ENCODE measurements around the gene SPOCK2. TPM values are rescaled to one million over a fixed set of nuclear protein-coding genes. Genes with fewer than 3 reads are reported as not detected.

SPOCK2 gene
- total RNA-seq, 1 experiment from 2014 or later = 1.1 TPM

DNA sequence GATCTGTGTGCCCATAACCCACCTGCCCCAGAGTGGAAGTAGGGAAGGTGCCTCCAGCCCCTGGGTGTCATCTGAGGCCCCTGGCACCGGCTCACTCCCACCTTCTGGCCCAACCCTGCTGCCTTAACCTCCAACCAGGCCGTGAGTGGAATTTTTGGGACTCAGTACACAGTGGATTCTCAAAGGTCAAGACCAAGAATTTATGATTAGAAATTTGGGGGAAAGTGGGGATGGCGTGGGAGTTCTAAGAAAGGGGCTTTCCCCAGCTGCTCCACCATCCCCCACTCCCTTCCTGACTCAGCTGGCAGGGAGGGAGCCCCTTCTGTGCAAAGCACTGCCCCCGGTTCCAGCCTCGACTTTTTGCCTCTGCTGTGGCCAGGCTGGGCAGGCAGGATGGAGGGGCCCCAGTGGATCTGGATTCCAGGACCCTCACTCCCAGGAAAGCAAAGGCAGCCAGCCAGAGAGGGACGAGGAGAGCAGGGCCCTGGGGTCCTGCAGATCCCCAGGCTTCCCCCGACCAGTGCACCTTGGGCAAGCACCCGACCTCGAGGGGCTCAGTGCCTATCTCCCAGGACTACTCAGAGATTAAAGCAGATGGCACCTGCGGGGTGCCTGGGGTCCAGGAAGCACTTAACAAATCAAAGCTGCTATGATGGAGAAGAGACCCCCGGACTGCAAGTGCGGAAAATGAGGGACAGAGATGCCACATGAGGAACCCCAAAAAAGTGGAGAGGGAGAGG lies 12.8 kb downstream of the SPOCK2 start:
- BruUV-seq (replicated peaks) = no TSS peak
- Histone ChIP-seq H3K27ac (ENCODE audit: low read depth, low read length) (no peak overlapping the region), H3K4me1 (ENCODE audit: control insufficient read depth in 1 of 2, insufficient read depth in 2 of 2, low read length in 2 of 2) (peaks cover 9 to 12% of the 10 kb centered on the region in 2 experiments), H3K4me3 (replicated peaks in 1 of 2; ENCODE audit: low read depth in 1 of 2, low read length in 2 of 2) (no peak overlapping the region), H3K9me3 (ENCODE audit: control insufficient read depth in 1 of 2, insufficient read depth in 1 of 2, low read depth in 1 of 2, low read length in 2 of 2) (no peaks in the 10 kb centered on the region; a peak in 1 of 4 replicates), H2AFZ (ENCODE audit: low read depth, low read length, poor library complexity, severe bottlenecking) (no peak overlapping the region), H3K27me3 (ENCODE audit: insufficient read depth, low read length) (no peaks in the 10 kb centered on the region), H3K79me2 (ENCODE audit: insufficient read depth, low read length) (no peaks in the 10 kb centered on the region), H3K36me3 (ENCODE audit: control insufficient read depth in 1 of 2, insufficient read depth in 2 of 2, low read length in 2 of 2) (no peaks in the 10 kb centered on the region), H3K9ac (ENCODE audit: low read length) (no peak overlapping the region), H3K4me2 (ENCODE audit: low read length) (no peak overlapping the region), H4K20me1 (ENCODE audit: insufficient read depth) (no peaks in the 10 kb centered on the region), H3K9me2 (ENCODE audit: insufficient read depth) (no peaks in the 10 kb centered on the region)
- ATAC-seq (no peak), DNase-seq (ENCODE audit: low read depth, low spot score) (no peak)
- ChIA-PET CTCF (interaction anchor here (1.1 kb wide), 1 partner anchor 179 kb away, joined by 3 read pairs; no protein-coding TSS in a partner anchor), RAD21 (ENCODE audit: low non-redundant PET in 1 of 2, low total read pairs in 2 of 2, uncharacterized antibody in 2 of 2, unreplicated experiment in 2 of 2) (no interaction called here), POLR2A (no interaction called here)
- intact Hi-C loops (cut with micrococcal nuclease) = no loop called here
- TF ChIP-seq SIN3A (IDR thresholded peaks at IDR 0.05; ENCODE audit: low read depth) = no peak
- TF ChIP-seq CBX3 (IDR thresholded peaks at IDR 0.05; ENCODE audit: low read depth) = no peak
- no peak for TF ChIP-seq YY1 (IDR thresholded peaks at IDR 0.05; ENCODE audit: extremely low read depth, insufficient replicate concordance, low read depth, low read length)
- TF ChIP-seq CEBPB (IDR thresholded peaks at IDR 0.05; ENCODE audit: low read depth) = no peak
- TF ChIP-seq, protein P1, sequence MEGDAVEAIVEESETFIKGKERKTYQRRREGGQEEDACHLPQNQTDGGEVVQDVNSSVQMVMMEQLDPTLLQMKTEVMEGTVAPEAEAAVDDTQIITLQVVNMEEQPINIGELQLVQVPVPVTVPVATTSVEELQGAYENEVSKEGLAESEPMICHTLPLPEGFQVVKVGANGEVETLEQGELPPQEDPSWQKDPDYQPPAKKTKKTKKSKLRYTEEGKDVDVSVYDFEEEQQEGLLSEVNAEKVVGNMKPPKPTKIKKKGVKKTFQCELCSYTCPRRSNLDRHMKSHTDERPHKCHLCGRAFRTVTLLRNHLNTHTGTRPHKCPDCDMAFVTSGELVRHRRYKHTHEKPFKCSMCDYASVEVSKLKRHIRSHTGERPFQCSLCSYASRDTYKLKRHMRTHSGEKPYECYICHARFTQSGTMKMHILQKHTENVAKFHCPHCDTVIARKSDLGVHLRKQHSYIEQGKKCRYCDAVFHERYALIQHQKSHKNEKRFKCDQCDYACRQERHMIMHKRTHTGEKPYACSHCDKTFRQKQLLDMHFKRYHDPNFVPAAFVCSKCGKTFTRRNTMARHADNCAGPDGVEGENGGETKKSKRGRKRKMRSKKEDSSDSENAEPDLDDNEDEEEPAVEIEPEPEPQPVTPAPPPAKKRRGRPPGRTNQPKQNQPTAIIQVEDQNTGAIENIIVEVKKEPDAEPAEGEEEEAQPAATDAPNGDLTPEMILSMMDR (IDR thresholded peaks at IDR 0.05 in 2 of 3, conservative IDR thresholded peaks at IDR 0.05 in 1 of 3; ENCODE audit: borderline replicate concordance in 1 of 3, insufficient read depth in 1 of 3, low read depth in 2 of 3, low read length in 2 of 3) = no peak
